ENCODE results near the gene WASHC4.
A peak's percentile ranks its signal among the peaks of the same experiment; 100 is the strongest.

The WASHC4 gene

DNA sequence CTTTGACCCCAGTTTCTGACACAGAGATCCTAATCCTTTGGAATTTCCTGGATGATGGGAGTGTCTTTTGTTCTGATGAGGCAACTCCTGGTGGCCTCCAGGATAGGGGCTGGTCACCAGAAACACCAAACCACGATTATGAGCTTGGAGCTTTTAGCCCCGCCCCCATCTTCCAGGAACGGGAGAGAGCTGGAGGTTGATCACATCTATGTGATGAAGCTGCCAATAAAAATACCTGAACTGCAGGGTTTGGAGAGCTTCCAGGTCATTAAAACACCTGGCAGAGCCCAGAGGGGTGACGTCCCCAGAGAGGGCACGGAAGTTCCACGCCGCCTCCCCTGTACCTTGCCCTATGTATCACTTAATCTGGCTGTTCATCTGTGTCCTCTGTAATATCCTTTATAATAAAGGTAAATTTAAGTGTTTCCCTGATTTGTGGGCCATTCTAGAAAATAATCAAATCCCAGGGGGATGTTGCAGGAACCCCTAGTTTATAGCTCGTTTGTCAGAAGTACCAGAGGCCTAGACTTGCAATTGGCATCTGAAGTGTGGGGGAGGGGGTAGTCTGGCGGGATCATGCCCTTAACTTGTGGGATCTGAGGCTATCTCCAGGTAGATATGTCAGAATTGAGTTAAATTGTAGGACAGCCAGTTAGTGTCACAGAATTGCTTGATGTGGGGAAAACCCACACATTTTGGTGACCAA, 107.3 kb downstream of the WASHC4 start:
- H3K9me3 ChIP-seq (replicated peaks; ENCODE audit: low read length): no peaks in the 10 kb centered on the region
- no peak overlapping the region for H3K4me3 ChIP-seq (ENCODE audit: low read length)
- peaks cover 49% of the 10 kb centered on the region for H3K4me1 ChIP-seq (ENCODE audit: control insufficient read depth, insufficient read depth, low read length)
- H3K9ac ChIP-seq (ENCODE audit: low read depth, low read length): peak overlapping the region; percentile 24
- H3K27me3 ChIP-seq (ENCODE audit: control insufficient read depth, insufficient read depth, low read length): no peaks in the 10 kb centered on the region
- H3K36me3 ChIP-seq (ENCODE audit: insufficient read depth, low read length): peaks cover 73% of the 10 kb centered on the region
- H3K4me2 ChIP-seq (ENCODE audit: low read length): no peak overlapping the region

DNA sequence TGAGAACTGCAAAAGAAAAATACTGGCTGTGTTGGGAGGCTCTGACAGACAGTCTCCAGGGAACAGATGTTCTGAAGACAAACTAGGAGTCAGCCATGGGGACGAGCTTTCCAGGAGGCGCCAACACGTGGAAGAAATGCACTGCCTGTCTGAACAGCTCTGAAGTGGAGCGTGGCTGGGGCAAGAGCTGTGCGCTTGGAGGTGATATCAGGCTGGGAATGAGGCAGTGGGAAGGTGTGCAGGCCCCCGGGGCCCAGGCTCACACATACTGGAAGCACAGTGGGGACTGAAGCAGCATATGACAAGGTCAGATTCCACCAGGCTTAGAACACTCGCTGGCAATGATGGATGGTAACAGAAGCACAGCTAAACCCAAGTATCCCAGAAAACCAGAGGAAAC, 110.9 kb downstream of the WASHC4 start:
- peaks cover 81% of the 10 kb centered on the region for H3K36me3 ChIP-seq (ENCODE audit: insufficient read depth, low read length)

More for the DNA sequence above, 110.9 kb downstream of the WASHC4 start:
- no peak overlapping the region for H3K4me3 ChIP-seq (ENCODE audit: low read length)
- H3K27me3 ChIP-seq (ENCODE audit: control insufficient read depth, insufficient read depth, low read length): no peaks in the 10 kb centered on the region
- no peaks in the 10 kb centered on the region for H3K9me3 ChIP-seq (replicated peaks; ENCODE audit: low read length)
- H3K4me2 ChIP-seq (ENCODE audit: low read length): peak overlapping the region; percentile 35
- H3K9ac ChIP-seq (ENCODE audit: low read depth, low read length): no peak overlapping the region
- H3K4me1 ChIP-seq (ENCODE audit: control insufficient read depth, insufficient read depth, low read length): peaks cover 28% of the 10 kb centered on the region
